Hematopoietic multipotent progenitor cell treated with erythropoietin and hydrocortisone succinate and interleukin-3 and kit ligand, for 15 days (in vitro differentiated cells): ENCODE data around the gene FKBP1B.
"Not testable (repeated sequence)": the region's sequence is repeated elsewhere in the genome, so short reads cannot be mapped to it uniquely, and the experiment has no call there.

Experiments used
- DNase-seq: peaks from one replicate; pipeline ENCODE4 v3.0.0-alpha.2; 2015; ENCODE audit warnings: low spot score

The FKBP1B gene

GRCh38 chr2:24058564-24059271, 9.2 kb downstream of the FKBP1B start:
- DNase-seq: no peak

- no peak for DNase-seq
These were observed 15.8 kb downstream of the FKBP1B start for GRCh38 chr2:24065341-24065740.

- DNase-seq: no peak
These were observed 22.7 kb downstream of the FKBP1B start for GRCh38 chr2:24072259-24072658.

GRCh38 chr2:24073816-24074215, 24.3 kb downstream of the FKBP1B start:
- no peak for DNase-seq

GRCh38 chr2:24075259-24075658, 25.7 kb downstream of the FKBP1B start:
- no peak for DNase-seq

GRCh38 chr2:24075915-24076848, 26.6 kb downstream of the FKBP1B start, which contains the start of gene SF3B6:
SF3B6 (minus strand) TSS chr2:24076326; CDS start chr2:24076229, 97 bp downstream.
- DNase-seq: peak; percentile 99

- no peak for DNase-seq
These were observed 27.5 kb downstream of the FKBP1B start for GRCh38 chr2:24076849-24077534.

- no peak for DNase-seq
These were observed 28.0 kb downstream of the FKBP1B start for GRCh38 chr2:24077535-24077877.

- DNase-seq: no peak
These were observed 28.3 kb downstream of the FKBP1B start for GRCh38 chr2:24077879-24078278.

GRCh38 chr2:24080701-24081100, 31.2 kb downstream of the FKBP1B start:
- DNase-seq: no peak

- no peak for DNase-seq
These were observed 33.4 kb downstream of the FKBP1B start for GRCh38 chr2:24082787-24083566.

GRCh38 chr2:24083567-24084385, 34.2 kb downstream of the FKBP1B start:
- DNase-seq: peak; percentile 84

- DNase-seq: peak; percentile 86
These were observed 35.1 kb downstream of the FKBP1B start, which contains the start of gene TP53I3 for GRCh38 chr2:24084386-24085199. TP53I3 (minus strand) TSS chr2:24084834; CDS start chr2:24084326, 508 bp downstream.

GRCh38 chr2:24085200-24085489, 35.6 kb downstream of the FKBP1B start:
- no peak for DNase-seq

GRCh38 chr2:24086241-24086640, 36.7 kb downstream of the FKBP1B start:
- no peak for DNase-seq

- DNase-seq: no peak
These were observed 37.5 kb downstream of the FKBP1B start for GRCh38 chr2:24087032-24087431.

- no peak for DNase-seq
These were observed 39.3 kb downstream of the FKBP1B start for GRCh38 chr2:24088821-24089359.

GRCh38 chr2:24093270-24093669, 43.7 kb downstream of the FKBP1B start:
- DNase-seq: not testable (repeated sequence)

GRCh38 chr2:24095171-24095677, 45.7 kb downstream of the FKBP1B start:
- not testable (repeated sequence) for DNase-seq

- not testable (repeated sequence) for DNase-seq
These were observed 51.2 kb downstream of the FKBP1B start for GRCh38 chr2:24100732-24101131.
